ENCODE data around the gene SYNGR4. TPM values are rescaled to one million over a fixed set of nuclear protein-coding genes. Genes with fewer than 3 reads are reported as not detected.

The SYNGR4 gene
- total RNA-seq, 1 donor from 2014 or later: not detected

- Mint-ChIP-seq H3K27ac (ENCODE audit: unreplicated experiment) (peak overlapping the region; percentile 68), H3K4me1 (ENCODE audit: unreplicated experiment) (peaks cover 46% of the 10 kb centered on the region), H3K4me3 (ENCODE audit: unreplicated experiment) (peak overlapping the region; percentile 83), H3K9me3 (ENCODE audit: unreplicated experiment) (no peaks in the 10 kb centered on the region), H3K27me3 (ENCODE audit: unreplicated experiment) (peaks cover 10% of the 10 kb centered on the region), H3K36me3 (ENCODE audit: unreplicated experiment) (no peaks in the 10 kb centered on the region)
- no peak for TF ChIP-seq CTCF (IDR thresholded peaks at IDR 0.05)
- DNase-seq (ENCODE audit: extremely low spot score, unreplicated experiment): no peak
Measured at GRCh38 chr19:48397263-48398101, 33.3 kb downstream of the SYNGR4 start.

- Mint-ChIP-seq H3K4me1 (ENCODE audit: unreplicated experiment) (peaks cover 41% of the 10 kb centered on the region), H3K27ac (ENCODE audit: unreplicated experiment) (peak overlapping the region; percentile 68), H3K4me3 (ENCODE audit: unreplicated experiment) (peak overlapping the region; percentile 83), H3K36me3 (ENCODE audit: unreplicated experiment) (no peaks in the 10 kb centered on the region), H3K27me3 (ENCODE audit: unreplicated experiment) (peaks cover 10% of the 10 kb centered on the region), H3K9me3 (ENCODE audit: unreplicated experiment) (no peaks in the 10 kb centered on the region)
- TF ChIP-seq CTCF (IDR thresholded peaks at IDR 0.05): no peak
- no peak for DNase-seq (ENCODE audit: extremely low spot score, unreplicated experiment)
Measured at GRCh38 chr19:48398102-48398374, 33.9 kb downstream of the SYNGR4 start.

- Mint-ChIP-seq H3K36me3 (ENCODE audit: unreplicated experiment) (no peaks in the 10 kb centered on the region), H3K27ac (ENCODE audit: unreplicated experiment) (peak overlapping the region; percentile 72), H3K4me1 (ENCODE audit: unreplicated experiment) (peaks cover 41% of the 10 kb centered on the region), H3K27me3 (ENCODE audit: unreplicated experiment) (peaks cover 10% of the 10 kb centered on the region), H3K4me3 (ENCODE audit: unreplicated experiment) (peak overlapping the region; percentile 55), H3K9me3 (ENCODE audit: unreplicated experiment) (no peaks in the 10 kb centered on the region)
- TF ChIP-seq CTCF (IDR thresholded peaks at IDR 0.05): no peak
- DNase-seq (ENCODE audit: extremely low spot score, unreplicated experiment): peak; percentile 94
Measured at GRCh38 chr19:48398375-48399235, 34.4 kb downstream of the SYNGR4 start.

GRCh38 chr19:48400018-48400742 lies 36.0 kb downstream of the SYNGR4 start:
- Mint-ChIP-seq H3K4me1 (ENCODE audit: unreplicated experiment) (peaks cover 32% of the 10 kb centered on the region), H3K27ac (ENCODE audit: unreplicated experiment) (peak overlapping the region; percentile 76), H3K36me3 (ENCODE audit: unreplicated experiment) (no peaks in the 10 kb centered on the region), H3K4me3 (ENCODE audit: unreplicated experiment) (peak overlapping the region; percentile 64), H3K9me3 (ENCODE audit: unreplicated experiment) (no peaks in the 10 kb centered on the region), H3K27me3 (ENCODE audit: unreplicated experiment) (peaks cover 10% of the 10 kb centered on the region)
- no peak for DNase-seq (ENCODE audit: extremely low spot score, unreplicated experiment)
- TF ChIP-seq CTCF (IDR thresholded peaks at IDR 0.05): no peak
